ENCODE results near the gene PPIB.
"Not testable (repeated sequence)": the region's sequence is repeated elsewhere in the genome, so short reads cannot be mapped to it uniquely, and the experiment has no call there.

Gene PPIB

GRCh38 chr15:64141798-64142512 is 20.9 kb downstream of the PPIB start:
- no peak overlapping the region for H3K4me3 ChIP-seq (ENCODE audit: low read length)
- no peak for TF ChIP-seq ZNF274 (IDR thresholded peaks at IDR 0.05; ENCODE audit: low read depth, low read length)

- H3K4me3 ChIP-seq (ENCODE audit: low read length): no peak overlapping the region
- TF ChIP-seq ZNF274 (IDR thresholded peaks at IDR 0.05; ENCODE audit: low read depth, low read length): no peak
Observed at GRCh38 chr15:64138331-64138941, 24.4 kb downstream of the PPIB start.

GRCh38 chr15:64137226-64137833 is 25.5 kb downstream of the PPIB start:
- TF ChIP-seq ZNF274 (IDR thresholded peaks at IDR 0.05; ENCODE audit: low read depth, low read length): no peak
- no peak overlapping the region for H3K4me3 ChIP-seq (ENCODE audit: low read length)

GRCh38 chr15:64136347-64136746 is 26.5 kb downstream of the PPIB start:
- TF ChIP-seq ZNF274 (IDR thresholded peaks at IDR 0.05; ENCODE audit: low read depth, low read length): no peak
- no peak overlapping the region for H3K4me3 ChIP-seq (ENCODE audit: low read length)

- no peak overlapping the region for H3K4me3 ChIP-seq (ENCODE audit: low read length)
- no peak for TF ChIP-seq ZNF274 (IDR thresholded peaks at IDR 0.05; ENCODE audit: low read depth, low read length)
Observed at GRCh38 chr15:64134345-64134829, 28.4 kb downstream of the PPIB start.

GRCh38 chr15:64133623-64134344 is 29.0 kb downstream of the PPIB start:
- no peak for TF ChIP-seq ZNF274 (IDR thresholded peaks at IDR 0.05; ENCODE audit: low read depth, low read length)
- no peak overlapping the region for H3K4me3 ChIP-seq (ENCODE audit: low read length)

GRCh38 chr15:64132217-64132616 is 30.6 kb downstream of the PPIB start:
- no peak for TF ChIP-seq ZNF274 (IDR thresholded peaks at IDR 0.05; ENCODE audit: low read depth, low read length)
- no peak overlapping the region for H3K4me3 ChIP-seq (ENCODE audit: low read length)

GRCh38 chr15:64131547-64131946 is 31.3 kb downstream of the PPIB start:
- H3K4me3 ChIP-seq (ENCODE audit: low read length): no peak overlapping the region
- TF ChIP-seq ZNF274 (IDR thresholded peaks at IDR 0.05; ENCODE audit: low read depth, low read length): no peak

GRCh38 chr15:64130159-64130558 is 32.7 kb downstream of the PPIB start:
- TF ChIP-seq ZNF274 (IDR thresholded peaks at IDR 0.05; ENCODE audit: low read depth, low read length): no peak
- no peak overlapping the region for H3K4me3 ChIP-seq (ENCODE audit: low read length)

GRCh38 chr15:64127521-64128270 is 35.1 kb downstream of the PPIB start:
- no peak for TF ChIP-seq ZNF274 (IDR thresholded peaks at IDR 0.05; ENCODE audit: low read depth, low read length)
- H3K4me3 ChIP-seq (ENCODE audit: low read length): no peak overlapping the region

GRCh38 chr15:64125978-64126377 is 36.8 kb downstream of the PPIB start:
- TF ChIP-seq ZNF274 (IDR thresholded peaks at IDR 0.05; ENCODE audit: low read depth, low read length): no peak
- no peak overlapping the region for H3K4me3 ChIP-seq (ENCODE audit: low read length)

GRCh38 chr15:64122936-64123351 is 39.9 kb downstream of the PPIB start:
- TF ChIP-seq ZNF274 (IDR thresholded peaks at IDR 0.05; ENCODE audit: low read depth, low read length): no peak
- H3K4me3 ChIP-seq (ENCODE audit: low read length): no peak overlapping the region

- TF ChIP-seq ZNF274 (IDR thresholded peaks at IDR 0.05; ENCODE audit: low read depth, low read length): no peak
- no peak overlapping the region for H3K4me3 ChIP-seq (ENCODE audit: low read length)
Observed at GRCh38 chr15:64122444-64122843, 40.4 kb downstream of the PPIB start.

- no peak for TF ChIP-seq ZNF274 (IDR thresholded peaks at IDR 0.05; ENCODE audit: low read depth, low read length)
- no peak overlapping the region for H3K4me3 ChIP-seq (ENCODE audit: low read length)
Observed at GRCh38 chr15:64121614-64122013, 41.2 kb downstream of the PPIB start.

- H3K4me3 ChIP-seq (ENCODE audit: low read length): not testable (repeated sequence)
Observed at GRCh38 chr15:64120322-64120721, 42.5 kb downstream of the PPIB start.

Data from GM08714 (cell line).